Measurements from ENCODE around the gene SKIC2.
"Not testable (repeated sequence)": the region's sequence is repeated elsewhere in the genome, so short reads cannot be mapped to it uniquely, and the experiment has no call there.

Gene SKIC2

GRCh38 chr6:31958741-31959739 lies at the start of gene SKIC2, which contains the start of gene NELFE:
SKIC2 (plus strand) TSS chr6:31959175; CDS start chr6:31959193, 18 bp downstream.
NELFE (minus strand) TSS chr6:31958971; CDS start chr6:31958446, 525 bp downstream.
- peak; percentile 77 to 99 (median 97) for DNase-seq

- not testable (repeated sequence) for DNase-seq
Observed at GRCh38 chr6:31909298-31909697, 49.7 kb upstream of the SKIC2 start.

- DNase-seq = no peak
Observed at GRCh38 chr6:31911826-31912585, 47.0 kb upstream of the SKIC2 start.

- DNase-seq = no peak
Observed at GRCh38 chr6:31915351-31915750, 43.6 kb upstream of the SKIC2 start.

GRCh38 chr6:31915756-31916155 lies 43.2 kb upstream of the SKIC2 start:
- DNase-seq = no peak

- DNase-seq = no peak
Observed at GRCh38 chr6:31918069-31918720, 40.8 kb upstream of the SKIC2 start.

GRCh38 chr6:31919624-31920303 lies 39.2 kb upstream of the SKIC2 start:
- DNase-seq = no peak

GRCh38 chr6:31920811-31921210 lies 38.2 kb upstream of the SKIC2 start:
- DNase-seq = no peak

- DNase-seq = no peak
Observed at GRCh38 chr6:31922942-31923341, 36.0 kb upstream of the SKIC2 start.

- peak in 4 of 58 donors; percentile 1 to 8 (median 4) for DNase-seq
Observed at GRCh38 chr6:31927242-31927862, 31.6 kb upstream of the SKIC2 start, which contains the start of gene C2. C2 (plus strand) TSS chr6:31927717; CDS start chr6:31927753, 36 bp downstream.

- no peak for DNase-seq
Observed at GRCh38 chr6:31927863-31928671, 30.9 kb upstream of the SKIC2 start.

- DNase-seq = no peak
Observed at GRCh38 chr6:31928672-31928939, 30.4 kb upstream of the SKIC2 start.

GRCh38 chr6:31930962-31931361 lies 28.0 kb upstream of the SKIC2 start:
- DNase-seq = no peak

- not testable (repeated sequence) for DNase-seq
Observed at GRCh38 chr6:31932137-31932536, 26.8 kb upstream of the SKIC2 start.

GRCh38 chr6:31933537-31933936 lies 25.4 kb upstream of the SKIC2 start:
- no peak for DNase-seq

GRCh38 chr6:31935021-31935420 lies 24.0 kb upstream of the SKIC2 start:
- no peak for DNase-seq

GRCh38 chr6:31935823-31936222 lies 23.2 kb upstream of the SKIC2 start:
- DNase-seq = no peak

GRCh38 chr6:31940256-31940664 lies 18.7 kb upstream of the SKIC2 start:
- no peak for DNase-seq

- no peak for DNase-seq
Observed at GRCh38 chr6:31943742-31944141, 15.2 kb upstream of the SKIC2 start.

GRCh38 chr6:31945154-31945506 lies 13.8 kb upstream of the SKIC2 start:
- DNase-seq = no peak

Measured in anterior cingulate cortex (tissue), 58 donors.